OCI-LY3 (cell line): Measurements from ENCODE around the gene ACAA1.

Experiments used
- CTCF ChIP-seq: fragments of 200-600, 300-600 bp; sonication (generic); IDR thresholded peaks from 2 replicates; pipeline ENCODE4 v1.5.1; 2014; ENCODE audit warnings: antibody characterized with exemption, low read length, low read depth
- EZH2phosphoT487 ChIP-seq: fragments of 200-600 bp; shearing (Covaris generic); IDR thresholded peaks from 2 replicates; pipeline ENCODE4 v1.6.1; 2018; ENCODE audit warnings: antibody characterized with exemption, mixed run types, low read depth

DNA sequence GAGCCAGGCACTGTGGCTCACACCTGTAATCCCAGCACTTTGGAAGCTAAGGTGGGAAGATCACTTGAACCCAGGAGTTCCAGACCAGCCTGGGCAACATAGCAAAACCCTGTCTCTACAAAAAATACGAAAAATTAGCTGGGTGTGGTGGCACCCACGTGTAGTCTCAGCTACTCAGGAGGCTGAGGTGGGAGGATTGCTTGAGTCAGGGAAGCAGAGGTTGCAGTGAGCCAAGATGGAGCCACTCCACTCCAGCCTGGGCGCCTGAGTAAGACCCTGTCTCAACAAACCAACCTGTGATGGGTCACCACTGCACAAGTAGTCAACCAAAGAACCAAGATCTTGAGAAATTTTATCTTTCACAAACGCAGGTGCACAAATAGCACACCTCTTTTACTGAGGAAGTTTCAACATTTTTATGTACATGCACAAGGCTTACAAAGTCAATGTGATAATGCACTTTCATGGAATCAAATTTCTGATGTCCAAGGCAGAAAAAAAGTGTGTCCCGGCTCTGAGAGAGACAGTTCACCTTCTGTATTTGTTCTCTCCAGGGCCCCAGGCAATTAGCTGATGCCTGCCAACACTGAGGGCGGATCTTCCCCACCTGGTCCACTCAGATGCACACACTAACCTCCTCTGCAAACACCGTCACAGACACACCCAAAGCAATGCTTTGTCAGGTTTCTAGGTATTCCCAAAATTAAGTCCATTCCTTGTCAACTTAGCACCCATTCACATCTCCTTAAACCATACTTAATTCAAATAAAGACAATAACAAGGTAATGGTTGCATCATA lies 12.4 kb downstream of the ACAA1 start:
- TF ChIP-seq CTCF = no peak
- TF ChIP-seq EZH2phosphoT487 = no peak
